ENCODE measurements around the gene GFPT2. TPM values are rescaled to one million over a fixed set of nuclear protein-coding genes. Genes with fewer than 3 reads are reported as not detected.
A peak's percentile ranks its signal among the peaks of the same experiment; 100 is the strongest.
"Not testable (repeated sequence)": the region's sequence is repeated elsewhere in the genome, so short reads cannot be mapped to it uniquely, and the experiment has no call there.

Gene GFPT2
- total RNA-seq, 1 donor from 2014 or later, result 20.0 TPM

GRCh38 chr5:180304431-180305375 is 48.4 kb downstream of the GFPT2 start:
- no peak for DNase-seq (ENCODE audit: low spot score)

- no peak for DNase-seq (ENCODE audit: low spot score)
These were observed 49.2 kb downstream of the GFPT2 start for GRCh38 chr5:180304016-180304292.

GRCh38 chr5:180303226-180304015 is 49.7 kb downstream of the GFPT2 start:
- no peak for DNase-seq (ENCODE audit: low spot score)

- DNase-seq (ENCODE audit: low spot score), result no peak
These were observed 50.9 kb downstream of the GFPT2 start for GRCh38 chr5:180302256-180302655.

- no peak for DNase-seq (ENCODE audit: low spot score)
These were observed 51.9 kb downstream of the GFPT2 start for GRCh38 chr5:180301253-180301652.

GRCh38 chr5:180299526-180299925 is 53.6 kb downstream of the GFPT2 start:
- DNase-seq (ENCODE audit: low spot score), result no peak

- DNase-seq (ENCODE audit: low spot score), result not testable (repeated sequence)
These were observed 54.1 kb downstream of the GFPT2 start for GRCh38 chr5:180299014-180299413.

GRCh38 chr5:180297587-180298282 is 55.4 kb downstream of the GFPT2 start:
- DNase-seq (ENCODE audit: low spot score), result no peak

- no peak for DNase-seq (ENCODE audit: low spot score)
These were observed 56.4 kb downstream of the GFPT2 start for GRCh38 chr5:180296771-180297170.

- DNase-seq (ENCODE audit: low spot score), result no peak
These were observed 58.1 kb downstream of the GFPT2 start for GRCh38 chr5:180294913-180295555.

- DNase-seq (ENCODE audit: low spot score), result no peak
These were observed 58.7 kb downstream of the GFPT2 start for GRCh38 chr5:180294411-180294810.

- peak; percentile 84 for DNase-seq (ENCODE audit: low spot score)
These were observed 60.9 kb downstream of the GFPT2 start, which contains the start of gene MAPK9 for GRCh38 chr5:180291943-180292831. MAPK9 (minus strand) TSS chr5:180292083; CDS start chr5:180280561, 11,522 bp downstream.

- DNase-seq (ENCODE audit: low spot score), result no peak
These were observed 61.7 kb downstream of the GFPT2 start for GRCh38 chr5:180291234-180291940.

- no peak for DNase-seq (ENCODE audit: low spot score)
These were observed 62.4 kb downstream of the GFPT2 start for GRCh38 chr5:180290568-180291233.

- DNase-seq (ENCODE audit: low spot score), result no peak
These were observed 63.2 kb downstream of the GFPT2 start for GRCh38 chr5:180289966-180290365.

- no peak for DNase-seq (ENCODE audit: low spot score)
These were observed 63.7 kb downstream of the GFPT2 start for GRCh38 chr5:180289433-180289832.

- DNase-seq (ENCODE audit: low spot score), result no peak
These were observed 65.3 kb downstream of the GFPT2 start for GRCh38 chr5:180287868-180288267.

GRCh38 chr5:180287404-180287803 is 65.7 kb downstream of the GFPT2 start:
- DNase-seq (ENCODE audit: low spot score), result no peak

GRCh38 chr5:180284149-180284548 is 69.0 kb downstream of the GFPT2 start:
- DNase-seq (ENCODE audit: low spot score), result no peak

Measured in ureter (tissue), 1 donor.